HG03521 (cell line): ENCODE measurements around the gene FNBP1.

ENCODE experiments used
- ATAC-seq: cut with Tn5 transposase; IDR thresholded peaks from one replicate; pipeline ENCODE4 v1.9.1; 2021; ENCODE audit warnings: mild to moderate bottlenecking, moderate library complexity; ENCODE audit not compliant: unreplicated experiment

The FNBP1 gene

DNA sequence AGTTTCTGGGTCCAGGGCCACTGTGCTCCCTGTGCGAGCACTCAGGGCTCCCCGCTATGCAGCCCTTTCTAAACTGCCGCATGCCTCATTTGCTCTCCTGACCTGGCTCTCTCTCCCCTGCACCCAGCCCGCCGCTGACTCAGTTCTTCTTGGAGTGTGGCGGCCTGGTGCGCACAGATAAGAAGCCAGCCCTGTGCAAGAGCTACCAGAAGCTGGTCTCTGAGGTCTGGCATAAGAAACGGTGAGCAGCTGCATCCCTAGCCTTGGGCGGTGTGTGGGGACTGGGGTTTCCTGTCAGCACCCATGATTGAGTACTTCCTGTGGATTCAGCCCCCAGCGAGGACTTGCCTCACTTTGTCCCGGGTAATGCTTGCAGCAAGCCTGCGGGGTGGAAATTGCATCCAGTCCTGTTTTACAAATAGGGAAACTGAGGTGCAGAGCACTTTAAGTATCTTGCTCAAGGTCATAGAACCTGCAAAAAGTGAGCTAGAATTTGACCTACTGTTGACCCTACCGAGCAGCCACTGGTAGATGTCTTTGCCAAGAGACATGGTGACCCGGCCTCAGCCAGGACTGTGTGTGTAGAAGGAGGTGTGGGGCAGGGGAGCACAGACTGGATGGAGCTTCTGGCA is 179.8 kb downstream of the FNBP1 start:
- ATAC-seq, result no peak

DNA sequence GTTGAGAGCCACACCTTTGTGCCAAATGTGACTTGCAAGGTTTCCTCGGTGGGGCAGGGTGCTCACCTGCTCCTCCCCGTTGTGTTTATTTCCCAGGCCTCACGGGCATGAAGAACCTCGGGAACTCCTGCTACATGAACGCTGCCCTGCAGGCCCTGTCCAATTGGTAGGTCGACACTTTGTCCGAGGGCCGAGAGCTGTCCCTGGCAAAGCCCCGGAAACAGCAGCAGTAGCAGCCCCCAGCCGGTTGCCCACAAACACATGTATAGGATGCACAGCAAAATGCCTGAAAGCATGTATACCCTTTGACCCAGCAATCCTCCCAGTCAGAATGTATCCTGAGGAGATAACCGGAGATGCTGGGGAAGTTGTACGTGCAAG is 181.6 kb downstream of the FNBP1 start:
- no peak for ATAC-seq

DNA sequence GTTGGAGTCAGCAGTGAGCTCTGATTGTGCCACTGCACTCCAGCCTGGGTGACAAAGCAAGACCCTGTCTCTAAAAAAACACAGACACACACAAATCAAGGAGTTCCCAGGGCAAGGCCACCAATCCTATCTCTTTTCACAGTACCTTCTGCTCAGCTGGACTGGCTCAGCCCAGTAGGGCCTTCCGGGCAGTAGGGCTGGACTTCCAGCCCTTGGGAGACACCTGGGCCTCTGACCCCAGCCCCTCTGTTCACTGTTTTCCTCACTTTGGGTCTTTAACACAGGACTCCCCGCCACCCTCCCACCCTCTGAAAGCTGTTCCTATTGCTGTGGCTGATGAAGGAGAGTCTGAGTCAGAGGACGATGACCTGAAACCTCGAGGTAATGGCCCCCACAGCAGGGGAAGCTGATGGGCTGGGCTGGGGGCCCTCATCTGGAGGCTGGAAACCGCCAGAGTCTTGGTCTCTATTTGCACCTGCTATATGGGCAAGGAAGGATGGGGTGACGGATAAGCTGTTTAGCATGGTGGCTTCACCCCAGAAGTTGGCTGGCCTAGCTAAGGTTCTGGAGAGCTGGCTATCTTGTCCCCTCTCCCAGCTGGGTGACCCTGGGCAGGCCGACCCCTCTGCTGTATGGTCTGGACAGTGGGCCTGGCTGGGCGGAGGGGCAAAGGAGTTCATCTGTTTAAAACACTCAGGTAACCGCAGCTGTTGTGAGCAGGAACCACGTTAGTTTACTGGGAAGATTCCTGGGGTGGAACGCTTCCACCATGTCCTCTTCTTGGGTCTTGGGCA is 182.1 kb downstream of the FNBP1 start:
- ATAC-seq, result no peak

DNA sequence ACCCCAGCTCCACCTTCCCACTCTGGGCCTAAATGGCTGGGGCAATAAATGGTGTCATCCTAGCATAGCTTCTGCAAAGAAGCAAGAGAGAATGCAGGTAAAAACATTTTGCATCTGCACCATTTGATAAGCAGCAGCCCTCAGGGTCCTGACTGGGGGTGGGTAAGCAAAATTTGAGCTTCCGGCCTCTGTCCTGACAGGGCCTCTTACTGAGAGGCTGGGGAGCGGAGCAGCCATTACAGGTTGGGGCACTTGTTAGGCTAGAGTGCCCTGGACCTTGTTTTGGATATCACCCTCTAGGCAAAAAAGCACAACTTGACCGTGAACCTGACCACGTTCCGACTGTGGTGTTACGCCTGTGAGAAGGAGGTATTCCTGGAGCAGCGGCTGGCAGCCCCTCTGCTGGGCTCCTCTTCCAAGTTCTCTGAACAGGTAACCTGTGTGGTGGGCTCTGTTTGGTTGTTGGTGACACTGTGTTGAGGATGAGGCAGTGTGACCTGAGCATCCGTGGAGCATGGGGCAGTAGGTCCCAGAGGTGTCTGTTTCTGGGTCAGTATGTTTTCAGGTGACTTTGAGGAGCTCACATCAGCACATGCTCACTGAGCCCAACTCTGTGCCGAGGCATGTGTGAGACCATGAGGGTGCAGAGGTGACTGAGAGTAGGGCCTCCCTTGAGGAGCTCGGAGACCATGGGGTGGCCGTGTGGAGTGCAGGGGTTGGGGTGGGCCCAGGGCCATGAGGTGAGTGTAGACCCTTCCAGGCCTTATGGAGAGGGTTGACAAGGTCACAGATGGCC is 184.6 kb downstream of the FNBP1 start:
- no peak for ATAC-seq

DNA sequence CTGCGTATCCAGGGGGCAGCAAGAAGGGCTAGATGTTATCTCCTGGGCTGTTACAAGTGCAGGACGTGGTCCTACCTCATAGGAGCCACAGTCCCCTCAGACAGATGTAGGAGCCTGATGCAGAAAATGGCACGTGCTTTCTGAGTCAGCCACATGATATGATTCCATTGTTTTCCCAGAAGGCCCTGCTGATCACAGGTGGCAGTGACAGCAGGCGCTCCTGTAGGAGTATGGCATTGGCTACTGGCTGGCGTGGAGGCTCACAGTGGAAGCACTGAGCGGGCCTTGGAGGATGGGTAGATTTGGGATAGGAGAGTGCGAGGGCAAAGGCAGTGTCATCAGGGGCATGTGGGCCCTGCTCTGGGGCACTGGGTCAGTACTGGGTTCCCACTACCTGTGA is 185.8 kb downstream of the FNBP1 start:
- no peak for ATAC-seq

DNA sequence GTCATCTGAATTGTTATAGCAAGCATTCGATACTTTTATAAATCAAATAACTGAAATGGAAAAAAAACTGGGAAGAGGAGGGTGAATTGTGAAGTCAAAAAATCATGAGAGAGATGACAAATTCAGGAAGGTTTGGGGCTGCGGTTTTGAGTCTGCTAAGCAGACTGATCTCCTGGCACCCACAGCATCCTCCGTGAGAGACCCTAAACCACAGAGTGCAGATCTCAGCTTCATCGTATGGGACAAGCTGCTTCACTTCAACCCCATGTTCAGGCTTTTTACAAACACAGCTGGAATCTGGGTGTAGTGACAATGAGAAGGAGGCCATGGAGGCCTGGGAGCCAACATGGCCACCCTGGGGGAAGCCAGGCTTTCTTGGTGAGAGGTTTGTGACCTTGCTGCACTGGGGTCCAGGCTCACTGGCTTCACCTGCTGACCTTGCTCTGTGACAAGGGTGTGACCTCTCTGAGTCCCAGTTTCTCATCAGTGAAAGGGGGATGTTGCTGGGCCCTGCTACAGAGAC is 188.3 kb downstream of the FNBP1 start:
- ATAC-seq, result no peak

DNA sequence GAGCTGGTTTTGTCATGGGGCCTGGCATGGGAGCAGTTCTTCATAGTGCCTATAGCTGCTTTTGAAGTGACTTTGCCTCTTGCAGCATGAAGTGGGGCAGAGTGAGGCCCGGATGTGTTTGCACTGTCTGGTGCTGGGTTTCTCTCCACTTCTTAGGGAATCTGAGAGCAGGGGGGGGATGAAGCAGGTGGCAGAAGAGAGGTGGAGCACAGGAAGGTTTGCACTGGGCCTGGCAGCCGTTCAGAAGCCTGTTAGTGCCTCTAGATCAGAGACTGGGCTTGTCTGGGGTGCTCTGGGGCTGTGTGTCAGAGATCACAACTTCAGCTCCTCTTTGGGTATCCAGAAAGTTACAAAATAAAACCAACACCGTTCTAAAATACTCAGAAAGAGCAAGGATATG is 189.4 kb downstream of the FNBP1 start:
- no peak for ATAC-seq

DNA sequence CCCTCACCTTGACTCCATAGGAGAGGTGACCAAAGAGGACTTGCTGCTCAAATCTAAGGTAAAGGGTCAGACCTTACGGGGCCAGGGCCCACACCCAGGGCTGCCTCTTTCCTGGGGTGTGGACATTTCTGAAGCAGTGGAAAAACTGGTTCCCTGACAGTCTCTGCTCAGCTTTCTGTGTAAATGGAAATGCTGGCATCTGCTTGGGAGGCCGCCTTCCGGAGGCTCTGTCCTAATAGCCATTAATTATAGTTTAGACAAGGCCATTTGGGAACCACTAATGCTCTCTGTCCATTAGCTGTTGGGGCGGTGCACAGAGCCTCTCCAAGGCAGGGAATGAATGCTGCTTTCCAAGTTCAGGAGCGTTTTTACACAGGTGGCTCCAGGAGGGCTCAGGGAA is 190.4 kb downstream of the FNBP1 start:
- ATAC-seq, result no peak

DNA sequence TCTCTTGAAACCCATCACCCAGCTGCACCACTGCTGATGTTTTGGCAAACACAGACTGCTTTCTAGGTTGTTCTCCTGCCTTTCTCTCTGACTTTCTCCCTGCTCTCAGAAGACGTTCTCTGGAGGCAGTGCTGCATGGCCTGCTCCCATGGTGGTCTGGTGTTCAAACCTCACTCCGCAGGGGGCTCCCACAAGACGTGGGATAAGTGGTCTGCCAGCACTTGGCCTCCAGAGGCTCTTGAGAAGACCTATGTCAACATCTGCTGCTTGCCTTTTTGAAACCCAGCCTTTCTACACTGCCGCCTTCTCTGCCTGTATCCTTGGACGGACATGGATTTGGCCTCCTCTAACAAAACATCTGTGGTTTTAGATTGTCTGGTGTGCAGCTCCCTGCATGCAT is 191.2 kb downstream of the FNBP1 start:
- no peak for ATAC-seq

DNA sequence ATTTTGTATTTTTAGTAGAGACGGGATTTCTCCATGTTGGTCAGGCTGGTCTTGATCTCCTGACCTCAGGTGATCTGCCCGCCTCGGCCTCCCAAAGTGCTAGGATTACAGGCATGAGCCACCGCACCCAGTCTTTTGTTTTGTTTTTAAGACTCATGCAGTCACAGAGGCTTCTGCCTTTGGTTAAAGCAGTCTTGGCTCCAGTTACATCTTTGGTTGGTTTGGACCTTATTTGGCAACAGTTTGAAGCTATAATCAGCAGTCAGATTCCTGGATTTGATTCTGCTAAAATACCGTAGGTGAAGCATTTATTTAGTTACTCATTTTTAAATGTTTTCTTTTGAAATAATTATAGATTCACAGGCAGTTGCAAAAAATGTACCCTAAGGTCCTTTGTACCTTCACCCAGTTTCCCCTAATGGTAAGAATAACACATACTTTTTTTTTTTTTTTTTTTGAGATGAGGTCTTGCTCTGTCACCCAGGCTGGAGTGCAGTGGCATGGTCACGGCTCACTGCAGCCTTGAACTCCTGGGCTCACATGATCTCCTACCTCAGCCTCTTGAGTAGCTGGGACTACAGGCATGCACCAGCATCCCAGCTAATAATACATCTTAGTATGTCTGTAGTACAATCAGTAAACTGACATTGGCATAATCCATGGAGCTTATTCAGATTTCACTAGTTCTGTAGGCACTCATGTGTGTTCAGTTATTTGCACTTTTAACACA is 192.0 kb downstream of the FNBP1 start:
- ATAC-seq, result no peak

DNA sequence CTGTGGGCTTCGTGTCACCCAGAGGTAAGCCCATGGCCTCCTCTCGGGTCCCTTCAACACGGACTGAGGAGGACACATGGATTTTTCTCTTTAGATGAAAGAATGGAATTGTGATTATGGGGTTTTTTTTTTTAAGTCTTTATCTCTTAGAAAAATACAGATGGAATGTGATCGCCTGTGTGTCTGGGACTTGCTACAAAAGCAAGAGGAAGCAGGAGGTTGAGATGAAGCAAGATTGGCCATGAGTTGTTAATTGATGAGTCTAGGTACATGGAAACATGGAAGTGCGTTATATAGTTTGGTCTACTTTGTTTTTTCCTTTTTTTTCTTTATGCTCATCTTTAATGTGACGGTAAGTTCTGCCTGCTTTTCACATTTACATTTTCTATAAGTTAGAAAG is 193.1 kb downstream of the FNBP1 start:
- no peak for ATAC-seq

DNA sequence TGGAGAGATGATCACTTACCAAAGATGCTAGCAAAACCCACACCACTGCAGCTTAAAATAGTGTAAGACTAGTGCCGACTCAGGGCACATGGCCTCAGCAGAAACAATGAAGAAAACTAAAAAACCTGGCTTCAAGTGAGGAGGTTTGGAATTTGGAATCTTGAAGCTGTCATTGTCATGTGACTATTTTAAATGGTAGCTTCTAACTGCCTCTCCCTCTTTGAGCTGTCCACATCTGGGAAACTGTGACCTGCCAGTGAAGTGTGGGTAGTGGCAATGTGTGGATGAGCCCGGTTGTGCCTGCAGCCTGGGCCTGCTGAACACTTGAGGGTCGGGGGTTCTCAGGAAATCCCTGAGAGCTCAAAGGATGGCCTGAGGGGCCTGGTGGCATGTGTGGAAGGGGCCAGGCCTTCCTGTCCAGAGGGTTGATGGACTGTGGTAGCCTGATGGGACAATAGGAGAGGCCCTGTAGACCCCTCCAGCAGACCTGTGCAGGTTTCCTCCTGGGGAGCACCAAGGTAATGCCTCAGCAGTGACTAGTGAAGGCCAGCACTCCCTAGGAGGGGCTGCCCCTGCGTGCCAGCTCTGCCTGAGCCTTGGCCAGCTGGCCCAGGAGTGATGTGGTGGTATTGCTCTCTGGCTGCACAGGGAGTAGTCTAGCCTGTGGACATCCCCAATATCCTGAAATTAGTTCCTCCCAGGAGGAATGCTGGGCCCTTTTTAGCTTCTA is 194.1 kb downstream of the FNBP1 start:
- ATAC-seq, result no peak

DNA sequence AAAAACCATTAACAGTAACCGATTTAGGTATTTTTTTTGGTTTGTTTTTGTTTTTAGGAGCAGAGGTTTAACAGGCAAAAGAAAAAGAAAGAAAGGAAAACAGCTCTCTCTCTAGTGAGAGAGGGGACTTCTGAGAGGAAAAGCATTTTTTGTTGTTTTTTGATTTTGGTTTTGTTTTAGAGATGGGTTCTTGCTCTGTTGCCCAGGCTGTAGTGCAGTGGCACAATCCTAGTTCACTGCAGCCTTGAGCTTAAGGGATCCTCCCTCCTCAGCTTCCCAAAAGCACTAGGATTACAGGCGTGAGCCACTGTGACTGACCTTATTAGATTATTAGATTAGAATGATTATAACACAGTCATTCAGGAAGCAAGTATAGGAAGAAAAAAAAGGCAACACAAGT is 197.6 kb downstream of the FNBP1 start:
- ATAC-seq, result no peak

DNA sequence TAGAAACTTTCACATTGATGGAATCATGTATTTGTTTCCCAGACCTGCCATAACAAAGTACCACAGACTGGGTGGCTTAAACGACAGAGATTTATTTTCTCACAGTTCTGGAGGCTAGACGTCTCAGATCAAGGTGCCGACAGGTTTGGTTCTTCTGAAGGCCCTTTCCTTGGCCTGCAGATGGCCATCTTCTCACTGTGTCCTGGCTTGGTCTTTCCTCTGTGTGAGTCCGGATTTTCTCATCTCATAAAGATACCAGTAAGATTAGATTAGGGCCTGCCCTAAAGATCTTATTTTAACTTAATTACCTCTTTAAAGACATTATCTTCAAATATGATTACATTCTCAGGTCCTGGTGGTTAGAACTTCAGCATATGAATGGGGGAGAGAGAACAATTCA is 201.9 kb downstream of the FNBP1 start:
- no peak for ATAC-seq

DNA sequence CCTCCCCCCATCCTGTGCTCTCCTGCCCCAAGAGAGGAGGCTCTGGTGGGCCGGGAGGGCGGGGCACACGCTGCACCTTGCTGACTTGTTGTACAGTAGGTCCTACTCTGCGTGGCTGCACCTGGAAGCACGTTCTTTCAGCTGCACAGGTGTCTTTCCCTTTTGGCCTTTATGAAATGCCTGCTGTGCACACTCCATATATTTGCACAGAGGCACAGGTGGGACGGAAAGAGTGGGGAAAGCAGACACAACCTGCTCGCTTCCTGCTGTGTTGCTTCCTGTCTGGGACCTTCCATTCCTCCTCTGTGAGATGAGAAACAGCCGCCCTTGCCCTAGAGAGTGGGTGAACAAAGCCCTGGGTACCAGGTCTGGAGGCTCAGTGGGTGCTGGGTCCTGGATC is 203.0 kb downstream of the FNBP1 start:
- no peak for ATAC-seq

DNA sequence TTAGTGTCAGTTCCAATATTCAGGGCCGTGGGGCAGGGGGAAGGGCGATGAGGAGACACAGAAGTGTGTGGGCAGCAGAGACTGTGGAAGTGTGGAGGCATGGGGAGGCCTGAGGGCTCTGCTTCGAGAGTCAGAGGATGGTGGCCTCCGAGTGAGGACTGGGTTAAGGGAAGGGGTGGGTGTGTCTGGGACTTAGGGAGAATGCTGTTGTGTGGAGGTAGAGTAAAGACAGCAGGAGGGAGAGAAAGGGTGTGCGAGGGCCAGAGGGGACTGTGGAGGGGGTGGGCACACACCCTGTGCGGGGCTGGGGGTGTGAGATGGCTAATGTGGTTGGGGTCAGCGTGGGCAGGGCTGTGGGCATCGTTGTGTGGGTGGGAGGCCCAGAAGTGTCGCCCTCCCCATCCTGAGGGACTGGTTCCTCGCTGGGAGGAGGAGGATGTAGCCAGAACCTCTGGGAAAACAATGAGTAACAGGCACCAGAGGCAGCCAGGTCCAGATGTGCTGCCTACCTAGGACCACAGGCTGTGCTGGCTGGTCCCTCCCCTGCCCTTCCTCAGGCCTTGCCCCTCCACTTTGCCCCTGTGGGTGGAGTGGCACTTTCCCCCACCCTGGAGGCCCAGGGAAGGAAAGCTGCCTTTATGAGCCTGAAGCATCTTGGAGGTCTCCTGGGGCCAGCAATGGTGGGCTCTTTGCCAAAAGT is 203.5 kb downstream of the FNBP1 start:
- ATAC-seq, result no peak

DNA sequence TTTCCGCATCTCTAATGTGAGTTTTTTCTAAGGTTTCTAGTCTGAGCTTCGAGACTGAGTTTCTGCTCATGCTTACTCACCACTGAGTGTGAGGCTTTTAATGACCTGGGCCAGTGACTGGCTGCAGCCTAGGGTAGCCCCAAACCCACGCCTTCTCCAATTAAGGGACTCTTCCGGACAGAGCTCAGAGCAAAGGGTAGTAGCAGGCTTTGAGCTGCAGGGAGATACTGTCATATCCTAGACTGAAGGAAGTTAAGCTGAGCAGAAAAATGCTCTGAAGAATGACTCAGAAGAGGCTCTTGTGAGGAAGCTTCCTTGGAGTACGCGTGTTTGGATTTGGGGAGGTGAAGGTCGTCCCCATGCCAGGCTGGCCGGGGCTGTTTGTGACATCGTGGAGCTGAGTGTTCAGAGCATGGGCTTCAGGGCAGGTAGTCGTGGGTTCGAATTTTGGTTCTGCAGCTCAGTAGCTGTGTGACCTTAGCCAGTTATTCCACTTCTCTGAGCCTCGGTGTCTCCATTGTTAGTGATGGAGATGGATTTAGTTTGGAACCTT is 204.2 kb downstream of the FNBP1 start:
- no peak for ATAC-seq
